ENCODE results near the gene RPS6KA4. TPM values are rescaled to one million over a fixed set of nuclear protein-coding genes. Genes with fewer than 3 reads are reported as not detected.
A peak's percentile ranks its signal among the peaks of the same experiment; 100 is the strongest.

RPS6KA4 gene
- polyA plus RNA-seq, 1 of the 3 experiments (the other 2 are of a cell fraction): 43.4 TPM

- Histone ChIP-seq H3K9ac (no peak overlapping the region), H4K20me1 (ENCODE audit: insufficient read depth) (no peaks in the 10 kb centered on the region), H3K27ac (ENCODE audit: low read depth in 2 of 2, low read length in 1 of 2) (no peak overlapping the region), H3F3A (replicated peaks; ENCODE audit: insufficient read depth) (peaks cover 12% of the 10 kb centered on the region), H3K36me3 (replicated peaks in 1 of 2; ENCODE audit: control insufficient read depth in 1 of 2, insufficient read depth in 2 of 2, low read length in 1 of 2) (no peaks in the 10 kb centered on the region), H3K9me3 (no peaks in the 10 kb centered on the region), H3K27me3 (ENCODE audit: insufficient read depth) (no peaks in the 10 kb centered on the region), H3K4me2 (no peak overlapping the region), H3K4me3 (ENCODE audit: low read depth in 2 of 2, low read length in 1 of 2) (no peak overlapping the region), H3K9me2 (no peaks in the 10 kb centered on the region), H2AFZ (ENCODE audit: low read depth) (no peak overlapping the region), H3K4me1 (ENCODE audit: control insufficient read depth in 1 of 2, insufficient read depth in 2 of 2, low read depth in 1 of 2, low read length in 1 of 2) (peaks cover 10 to 20% of the 10 kb centered on the region in 2 experiments; a peak in 3 of 4 replicates), H3K79me2 (ENCODE audit: insufficient read depth) (no peaks in the 10 kb centered on the region)
- CTCF ChIA-PET: interaction anchor here (0.8 to 5.5 kb wide), 11 partner anchors 11 to 299 kb away, joined by 3 to 42 read pairs (median 5); partner anchors contain the start of genes PRDX5 and TRMT112
- DNase-seq: peak; percentile 40
- TF ChIP-seq GABPA (IDR thresholded peaks at IDR 0.05; ENCODE audit: low read depth) (no peak), ZBTB33 (IDR thresholded peaks at IDR 0.05; ENCODE audit: borderline replicate concordance, low read depth) (no peak), RCOR1 (IDR thresholded peaks at IDR 0.05; ENCODE audit: low read length) (no peak), YY1 (IDR thresholded peaks at IDR 0.05; ENCODE audit: low read depth) (no peak), USF2 (IDR thresholded peaks at IDR 0.05; ENCODE audit: borderline replicate concordance, low read depth, low read length) (no peak), TEAD4 (IDR thresholded peaks at IDR 0.05; ENCODE audit: borderline replicate concordance, insufficient read depth) (no peak), FOSL2 (IDR thresholded peaks at IDR 0.05; ENCODE audit: borderline replicate concordance, low read depth) (no peak), NFIC (IDR thresholded peaks at IDR 0.05; ENCODE audit: borderline replicate concordance) (no peak), MAX (IDR thresholded peaks at IDR 0.05; ENCODE audit: low read depth) (no peak), RFX5 (IDR thresholded peaks at IDR 0.05; ENCODE audit: low read length) (no peak), SMC3 (IDR thresholded peaks at IDR 0.05; ENCODE audit: low read depth, low read length) (no peak), EZH2phosphoT487 (IDR thresholded peaks at IDR 0.05; ENCODE audit: borderline replicate concordance, low read depth) (no peak), JUND (IDR thresholded peaks at IDR 0.05) (no peak), CTCF (IDR thresholded peaks at IDR 0.05) (no peak), USF1 (IDR thresholded peaks at IDR 0.05; ENCODE audit: borderline replicate concordance, low read depth) (no peak), MXI1 (IDR thresholded peaks at IDR 0.05; ENCODE audit: low read depth, low read length) (no peak), FOXJ3 (CRISPR knock-in tag; IDR thresholded peaks at IDR 0.05) (no peak), CHD2 (IDR thresholded peaks at IDR 0.05; ENCODE audit: low read length, partially characterized antibody) (no peak), TCF12 (IDR thresholded peaks at IDR 0.05) (no peak)
- POLR2A ChIA-PET: interaction anchor here (2.2 kb wide), 1 partner anchor 36 kb away, joined by 9 read pairs; the partner anchor contains the start of genes PRDX5 and TRMT112
- 77% methylated on average over 16 of the region's 20 CpGs for WGBS (ENCODE audit: low lambda C conversion rate)
Observed at GRCh38 chr11:64353715-64354506, 5.1 kb upstream of the RPS6KA4 start.

All from SK-N-SH (cell line).